ENCODE results near the gene TRAM2.

GRCh38 chr6:52491203-52492069 lies 85.4 kb downstream of the TRAM2 start:
- no peak for TF ChIP-seq CTCF (IDR thresholded peaks at IDR 0.05; ENCODE audit: low read depth, low read length)
- no peak for TF ChIP-seq EZH2phosphoT487 (IDR thresholded peaks at IDR 0.05; ENCODE audit: low read depth)

All from OCI-LY3 (cell line).